A549 (cell line): ENCODE data around the gene SLC16A2.

ENCODE experiments used
- POLR2A ChIP-seq: IDR thresholded peaks from 2 replicates; pipeline ENCODE4 v1.6.1; 2012; ENCODE audit warnings: mild to moderate bottlenecking, low read length
- SMC3 ChIP-seq: fragments of >200 bp; sonication (Bioruptor Twin); formaldehyde crosslinking; IDR thresholded peaks from 3 replicates; pipeline ENCODE4 v1.6.1; 2018; ENCODE audit warnings: inconsistent platforms

DNA sequence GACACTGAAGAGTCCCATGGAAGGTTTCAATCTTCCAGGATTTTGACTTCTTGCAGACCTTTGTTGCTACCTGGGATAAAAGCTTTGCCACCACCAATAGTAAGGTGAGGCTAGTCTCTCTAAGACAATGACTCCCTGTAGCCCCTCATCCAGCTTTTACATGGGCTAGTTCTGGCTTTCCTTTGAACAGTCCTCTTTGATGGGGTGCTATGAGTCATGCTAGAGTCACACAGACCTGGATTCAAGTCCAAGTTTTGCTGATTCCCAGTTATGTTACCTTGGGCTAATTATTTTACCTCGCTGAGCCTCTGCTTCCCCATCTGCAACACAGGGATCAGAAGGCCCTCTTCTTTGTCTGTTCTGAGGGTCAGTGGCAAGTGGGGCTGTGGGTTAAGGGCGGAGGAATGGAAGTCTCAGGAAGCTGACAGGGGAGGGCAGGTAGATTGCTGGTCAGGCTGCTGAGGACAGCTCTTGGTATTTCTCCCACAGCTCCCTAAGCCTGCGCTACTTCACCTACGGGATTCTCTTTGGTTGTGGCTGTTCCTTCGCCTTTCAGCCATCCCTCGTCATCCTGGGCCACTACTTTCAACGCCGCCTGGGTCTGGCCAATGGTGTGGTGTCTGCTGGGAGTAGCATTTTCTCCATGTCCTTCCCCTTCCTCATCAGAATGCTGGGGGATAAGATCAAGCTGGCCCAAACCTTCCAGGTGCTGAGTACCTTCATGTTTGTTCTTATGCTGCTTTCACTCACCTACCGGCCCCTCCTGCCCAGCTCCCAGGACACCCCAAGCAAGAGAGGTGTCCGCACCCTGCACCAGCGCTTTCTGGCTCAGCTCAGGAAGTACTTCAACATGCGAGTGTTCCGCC, 102.8 kb downstream of the SLC16A2 start:
- TF ChIP-seq POLR2A, result no peak
- TF ChIP-seq SMC3, result no peak
